CD14-positive monocyte (primary cell): ENCODE data around the gene NT5C1B. TPM values are rescaled to one million over a fixed set of nuclear protein-coding genes. Genes with fewer than 3 reads are reported as not detected.

Experiments used
- DNase-seq, 3 donors: peaks; one replicate each; pipeline ENCODE4 v3.0.0-alpha.2; 2011 to 2022
- H2AFZ ChIP-seq: 2 replicates; pipeline ENCODE4 v1.6.0; 2012; ENCODE audit warnings: mild to moderate bottlenecking, low read depth, low read length, inconsistent platforms; ENCODE audit not compliant: insufficient read depth, poor library complexity, severe bottlenecking
- H3K27ac ChIP-seq, 2 donors: 1 replicate in 1 of 2; 2 replicates in 1 of 2; pipeline ENCODE4 v1.5.1; 2012 to 2013; ENCODE audit warnings: low read length in 2 of 2, control low read depth in 1 of 2, inconsistent platforms in 1 of 2, low read depth in 1 of 2, mild to moderate bottlenecking in 1 of 2
- H3K27me3 ChIP-seq, 2 donors: one replicate each; pipeline versions ENCODE4 v1.6.0 to v1.6.1; 2011 to 2013; ENCODE audit warnings: low read length in 2 of 2; ENCODE audit not compliant: control insufficient read depth in 2 of 2, insufficient read depth in 2 of 2
- H3K36me3 ChIP-seq, 2 donors: replicated peaks in 1 of 2; 1 replicate in 1 of 2; 2 replicates in 1 of 2; pipeline versions ENCODE4 v1.5.1 to v1.6.1; 2012 to 2013; ENCODE audit warnings: low read length in 2 of 2, control low read depth in 1 of 2, inconsistent platforms in 1 of 2, mild to moderate bottlenecking in 1 of 2; ENCODE audit not compliant: insufficient read depth in 2 of 2, control insufficient read depth in 1 of 2
- H3K4me1 ChIP-seq, 2 donors: 1 replicate in 1 of 2; 2 replicates in 1 of 2; pipeline versions ENCODE4 v1.5.1 to v1.6.1; 2012 to 2013; ENCODE audit warnings: low read length in 2 of 2, control low read depth in 1 of 2, inconsistent platforms in 1 of 2, mild to moderate bottlenecking in 1 of 2, moderate library complexity in 1 of 2; ENCODE audit not compliant: insufficient read depth in 2 of 2, control insufficient read depth in 1 of 2
- H3K4me2 ChIP-seq: replicated peaks from 2 replicates; pipeline ENCODE3; 2012; ENCODE audit warnings: low read length, moderate library complexity, mild to moderate bottlenecking; ENCODE audit not compliant: poor library complexity, severe bottlenecking; ENCODE audit errors: extremely low read depth
- H3K4me3 ChIP-seq, 3 experiments: fragments of 200-600 bp in 1 of 3; sonication (generic) in 1 of 3; replicated peaks in 1 of 3; 1 replicate in 2 of 3; 2 replicates in 1 of 3; pipeline ENCODE4 v1.5.1; 2011 to 2013; ENCODE audit warnings: low read length in 3 of 3, mild to moderate bottlenecking in 3 of 3, control low read depth in 2 of 3, low read depth in 2 of 3, inconsistent platforms in 1 of 3, moderate library complexity in 1 of 3
- H3K79me2 ChIP-seq: 2 replicates; pipeline ENCODE4 v1.6.0; 2012; ENCODE audit warnings: mild to moderate bottlenecking, control low read depth, inconsistent platforms, low read length, moderate library complexity; ENCODE audit not compliant: insufficient read depth
- H3K9ac ChIP-seq: 2 replicates; pipeline ENCODE4 v1.6.0; 2017; ENCODE audit warnings: low read length, mild to moderate bottlenecking; ENCODE audit not compliant: insufficient read depth, poor library complexity, severe bottlenecking
- H3K9me3 ChIP-seq, 2 donors: replicated peaks in 1 of 2; 1 replicate in 1 of 2; 2 replicates in 1 of 2; pipeline versions ENCODE4 v1.5.1 to v1.6.1; 2012 to 2013; ENCODE audit warnings: low read length in 2 of 2, control low read depth in 1 of 2; ENCODE audit not compliant: control insufficient read depth in 1 of 2, insufficient read depth in 1 of 2
- H4K20me1 ChIP-seq: 2 replicates; pipeline ENCODE4 v1.6.0; 2012; ENCODE audit warnings: mild to moderate bottlenecking, low read length, control low read depth, moderate library complexity; ENCODE audit not compliant: insufficient read depth
- H3K27ac Mint-ChIP-seq, 7 donors: one replicate each; pipeline ENCODE4 v1.8.0; 2020; ENCODE audit warnings: mild to moderate bottlenecking in 7 of 7, mixed read lengths in 7 of 7, moderate library complexity in 6 of 7, inconsistent platforms in 2 of 7
- H3K27me3 Mint-ChIP-seq, 3 donors: one replicate each; pipeline ENCODE4 v1.8.0; 2021 to 2022; ENCODE audit warnings: low read depth in 3 of 3, mild to moderate bottlenecking in 3 of 3, mixed read lengths in 3 of 3, moderate library complexity in 3 of 3, inconsistent platforms in 1 of 3
- H3K36me3 Mint-ChIP-seq, 2 donors: one replicate each; pipeline ENCODE4 v1.8.0; 2020; ENCODE audit warnings: mixed read lengths in 2 of 2, inconsistent platforms in 1 of 2, mild to moderate bottlenecking in 1 of 2
- H3K4me1 Mint-ChIP-seq: one replicate; pipeline ENCODE4 v1.8.0; 2020; ENCODE audit warnings: mild to moderate bottlenecking, mixed read lengths
- H3K4me3 Mint-ChIP-seq, 2 donors: one replicate each; pipeline ENCODE4 v1.8.0; 2020; ENCODE audit warnings: mild to moderate bottlenecking in 2 of 2, mixed read lengths in 2 of 2, moderate library complexity in 1 of 2
- H3K9me3 Mint-ChIP-seq, 7 donors: one replicate each; pipeline ENCODE4 v1.8.0; 2020 to 2022; ENCODE audit warnings: mixed read lengths in 7 of 7, mild to moderate bottlenecking in 6 of 7, moderate library complexity in 6 of 7, inconsistent platforms in 2 of 7
- CTCF ChIP-seq: fragments of 200-600 bp; IDR thresholded peaks from one replicate; pipeline ENCODE4 v1.8.0; 2022; ENCODE audit warnings: antibody characterized with exemption, mild to moderate bottlenecking
- WGBS: methylation state at CpG from one replicate; pipeline ENCODE4 v1.1.5; 2013; ENCODE audit warnings: missing lambda C conversion rate; ENCODE audit not compliant: insufficient coverage; 5-methylcytosine and 5-hydroxymethylcytosine counted together
- intact Hi-C, 2 donors: fragments of 100-400 bp; cut with micrococcal nuclease; formaldehyde crosslinking; loops; one replicate each; pipeline versions ENCODE4 v1.15.0 to v1.15.1; 2023
- polyA plus RNA-seq, 3 donors: library from polyadenylated mRNA; depleted of rRNA in 1 of 3; unstranded in 2 of 3; stranded (reverse) in 1 of 3; fragments of 300-500 nt in 2 of 3; fragments of >200 nt in 1 of 3; fragmentation: Illumina TruSeq in 2 of 3; gene quantifications; 1 replicate in 2 of 3; 2 replicates in 1 of 3; pipeline ENCODE4 v1.2.3, GENCODE V29; 2012 to 2021

The NT5C1B gene
- polyA plus RNA-seq, 3 donors = not detected

GRCh38 chr2:18604531-18604885 lies 15.1 kb upstream of the NT5C1B start:
- Mint-ChIP-seq H3K4me3 (no peak overlapping the region), H3K36me3 (no peaks in the 10 kb centered on the region), H3K4me1 (no peaks in the 10 kb centered on the region), H3K27ac (no peak overlapping the region), H3K27me3 (peaks cover 0 to 3% (median 0%) of the 10 kb centered on the region in 3 donors), H3K9me3 (peaks cover 0 to 4% (median 0%) of the 10 kb centered on the region in 7 donors)
- no peak overlapping the region for H3K9ac ChIP-seq
- no peaks in the 10 kb centered on the region for H3K27me3 ChIP-seq
- H3K36me3 ChIP-seq = no peaks in the 10 kb centered on the region
- no peak overlapping the region for H3K4me2 ChIP-seq
- no peak overlapping the region for H3K4me3 ChIP-seq
- no peak overlapping the region for H3K27ac ChIP-seq
- no peaks in the 10 kb centered on the region for H3K4me1 ChIP-seq
- intact Hi-C loops = no loop called here
- no peaks in the 10 kb centered on the region for H3K79me2 ChIP-seq
- H4K20me1 ChIP-seq = no peaks in the 10 kb centered on the region
- WGBS = 60% methylated on average over 1 of the region's 2 CpGs
- DNase-seq = no peak
- no peak overlapping the region for H2AFZ ChIP-seq
- no peaks in the 10 kb centered on the region for H3K9me3 ChIP-seq
- no peak for TF ChIP-seq CTCF

GRCh38 chr2:18603854-18604530 lies 14.6 kb upstream of the NT5C1B start:
- Histone ChIP-seq H4K20me1 (no peaks in the 10 kb centered on the region), H3K27ac (no peak overlapping the region), H2AFZ (no peak overlapping the region), H3K9ac (no peak overlapping the region), H3K79me2 (no peaks in the 10 kb centered on the region), H3K4me1 (no peaks in the 10 kb centered on the region), H3K36me3 (no peaks in the 10 kb centered on the region), H3K4me3 (no peak overlapping the region), H3K9me3 (no peaks in the 10 kb centered on the region), H3K4me2 (no peak overlapping the region), H3K27me3 (no peaks in the 10 kb centered on the region)
- no peak for DNase-seq
- H3K27ac Mint-ChIP-seq = no peak overlapping the region
- H3K27me3 Mint-ChIP-seq = peaks cover 0 to 3% (median 0%) of the 10 kb centered on the region in 3 donors
- H3K4me1 Mint-ChIP-seq = no peaks in the 10 kb centered on the region
- H3K36me3 Mint-ChIP-seq = no peaks in the 10 kb centered on the region
- intact Hi-C loops = no loop called here
- WGBS = 100% methylated on average over 1 of the region's 3 CpGs
- H3K4me3 Mint-ChIP-seq = no peak overlapping the region
- no peak for TF ChIP-seq CTCF
- H3K9me3 Mint-ChIP-seq = peaks cover 0 to 4% (median 0%) of the 10 kb centered on the region in 7 donors
